GM18505 (cell line): ENCODE data around the gene ATXN10.

ENCODE experiments used
- ATAC-seq: cut with Tn5 transposase; IDR thresholded peaks from one replicate; pipeline ENCODE4 v1.9.1; 2021; ENCODE audit not compliant: unreplicated experiment
- POLR2A ChIP-seq: IDR thresholded peaks from 4 replicates; pipeline ENCODE4 v1.6.1; 2011; ENCODE audit warnings: borderline replicate concordance; ENCODE audit not compliant: insufficient read depth, insufficient read length; ENCODE audit errors: extremely low read depth

Gene ATXN10

DNA sequence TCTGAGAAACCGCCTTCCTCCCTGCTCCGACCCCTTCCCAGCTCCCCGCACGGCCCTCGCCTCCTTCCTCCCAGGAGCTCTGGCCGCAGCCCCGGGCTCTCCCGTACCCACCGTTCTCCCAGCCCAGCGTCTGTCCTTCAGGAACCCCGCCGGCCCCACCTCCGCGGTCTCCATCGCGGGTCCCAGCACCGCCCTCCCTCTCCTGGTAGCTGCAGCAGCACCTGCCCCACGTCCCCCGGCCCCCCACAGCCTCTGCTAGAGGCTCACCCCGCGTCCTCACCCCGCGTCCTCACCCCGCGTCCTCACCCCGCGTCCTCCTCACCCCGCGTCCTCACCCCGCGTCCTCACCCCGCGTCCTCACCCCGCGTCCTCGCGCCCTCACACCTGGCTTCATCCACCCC, 219.4 kb downstream of the ATXN10 start:
- ATAC-seq, result no peak
- TF ChIP-seq POLR2A, result no peak

DNA sequence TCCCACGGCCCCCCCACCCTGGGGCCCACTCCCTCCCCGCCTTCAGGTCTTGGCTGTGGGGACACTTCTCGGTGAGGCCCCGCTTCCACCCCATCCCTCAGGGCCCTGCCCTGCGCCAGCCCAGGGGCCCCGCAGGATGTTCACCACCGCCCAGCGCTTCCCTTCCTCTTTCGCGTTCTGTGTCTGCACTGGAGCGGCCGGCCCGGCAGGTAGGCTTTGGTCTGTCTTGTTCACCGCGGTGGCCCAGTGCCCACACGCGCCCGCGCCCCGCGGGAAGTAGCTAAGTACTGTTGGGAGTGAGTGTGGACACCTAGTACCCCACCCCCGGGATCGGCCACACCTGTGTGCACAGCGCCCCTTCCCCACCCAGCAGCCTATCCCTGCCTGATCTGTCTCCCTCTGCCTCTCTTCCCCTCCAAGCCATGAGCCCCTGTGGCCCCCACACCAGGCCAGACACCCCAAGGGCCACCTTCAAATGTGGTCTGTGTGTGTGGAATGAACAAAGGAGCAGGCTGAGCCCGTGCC, 219.9 kb downstream of the ATXN10 start:
- no peak for TF ChIP-seq POLR2A
- ATAC-seq, result no peak

DNA sequence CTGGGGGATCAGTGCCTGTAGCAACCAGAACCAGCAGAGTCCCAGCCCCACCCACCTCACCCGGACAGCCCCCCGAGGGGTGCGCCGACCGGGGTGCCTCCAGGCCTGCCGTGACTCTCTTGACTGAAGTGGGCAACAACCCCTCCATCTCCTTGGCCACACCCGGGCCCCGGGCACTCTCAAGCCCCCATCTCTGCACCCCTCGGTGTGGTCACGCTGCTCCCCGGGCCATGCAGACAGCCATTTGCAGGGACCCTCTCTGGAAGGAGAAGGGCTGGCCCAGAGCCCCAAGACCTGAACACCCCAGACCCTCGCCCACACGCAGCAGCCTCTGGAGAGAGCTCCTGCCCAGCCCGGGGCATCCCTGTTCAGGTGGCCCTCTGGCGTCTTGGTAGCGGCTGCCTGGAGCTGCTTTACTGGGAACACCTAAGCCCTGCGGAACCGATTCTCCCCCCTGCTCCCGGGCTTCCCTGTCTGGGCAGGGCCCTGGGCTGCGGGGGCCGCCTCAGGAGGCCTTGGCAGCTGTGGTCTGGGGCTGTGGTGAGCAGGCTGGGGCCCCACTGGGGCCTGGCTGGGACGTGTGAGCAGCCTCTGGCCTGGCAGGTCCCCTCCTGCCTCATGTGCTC, 220.5 kb downstream of the ATXN10 start:
- no peak for TF ChIP-seq POLR2A
- no peak for ATAC-seq

DNA sequence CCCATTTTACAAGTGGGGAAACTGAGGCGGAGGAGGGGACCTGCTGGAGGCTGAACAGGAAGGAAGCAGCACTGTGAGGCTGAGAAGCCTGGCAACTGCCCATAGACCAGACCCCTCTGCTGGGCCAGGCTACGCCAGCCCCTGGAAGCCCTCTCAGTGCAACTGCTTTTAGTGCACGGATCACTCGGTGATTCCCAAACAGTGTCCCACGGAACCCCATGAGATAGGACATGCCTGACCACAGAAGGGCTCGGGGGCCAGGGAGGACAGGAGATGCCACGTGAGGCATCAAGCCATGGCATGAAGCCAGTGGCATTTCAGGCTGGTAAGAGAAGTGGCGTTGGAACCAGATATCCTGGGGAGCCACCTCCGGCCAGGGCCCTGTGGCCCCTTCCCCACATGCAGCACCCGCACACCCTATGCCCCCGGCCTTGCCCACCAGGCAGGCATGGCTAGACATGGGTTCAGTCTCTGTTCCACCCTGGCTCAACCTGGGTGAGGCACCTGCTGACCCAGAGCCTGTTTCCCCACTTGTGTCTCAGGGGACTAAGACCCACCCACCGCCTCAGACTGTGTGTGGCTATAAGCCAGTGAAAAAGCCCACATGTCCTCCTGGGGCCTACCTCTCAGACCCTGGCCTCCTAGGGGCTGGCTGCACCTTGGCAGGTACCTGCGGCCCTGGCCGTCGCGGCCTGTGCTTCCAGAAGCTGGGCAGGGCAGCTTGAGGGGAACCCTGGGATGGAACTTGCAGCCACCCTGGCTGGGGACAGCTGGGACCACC, 221.2 kb downstream of the ATXN10 start:
- no peak for TF ChIP-seq POLR2A
- ATAC-seq, result no peak

DNA sequence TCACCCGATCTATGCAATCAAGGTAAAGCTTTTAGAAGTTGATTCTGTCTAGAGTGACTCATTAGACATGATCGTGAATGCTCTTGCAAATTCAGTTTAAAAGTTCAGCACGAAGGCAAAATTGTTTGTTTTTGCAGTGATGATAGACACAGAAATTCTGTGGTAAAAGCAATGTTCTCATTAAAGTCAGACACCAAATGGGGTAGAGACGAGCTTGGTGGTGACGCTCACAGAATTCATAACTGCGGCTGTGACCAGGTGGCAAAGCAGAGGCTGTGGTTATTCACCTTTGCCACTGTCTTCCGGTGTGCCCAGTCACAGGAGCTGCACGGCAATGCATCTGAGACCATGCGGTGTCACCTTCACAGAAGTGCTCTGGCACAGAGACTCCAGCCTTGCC, 221.9 kb downstream of the ATXN10 start:
- no peak for TF ChIP-seq POLR2A
- ATAC-seq, result no peak
